ENCODE data around the gene TBC1D22A. TPM values are rescaled to one million over a fixed set of nuclear protein-coding genes. Genes with fewer than 3 reads are reported as not detected.

The TBC1D22A gene
- polyA plus RNA-seq, 1 donor from 2014 or later: 9.3 TPM

DNA sequence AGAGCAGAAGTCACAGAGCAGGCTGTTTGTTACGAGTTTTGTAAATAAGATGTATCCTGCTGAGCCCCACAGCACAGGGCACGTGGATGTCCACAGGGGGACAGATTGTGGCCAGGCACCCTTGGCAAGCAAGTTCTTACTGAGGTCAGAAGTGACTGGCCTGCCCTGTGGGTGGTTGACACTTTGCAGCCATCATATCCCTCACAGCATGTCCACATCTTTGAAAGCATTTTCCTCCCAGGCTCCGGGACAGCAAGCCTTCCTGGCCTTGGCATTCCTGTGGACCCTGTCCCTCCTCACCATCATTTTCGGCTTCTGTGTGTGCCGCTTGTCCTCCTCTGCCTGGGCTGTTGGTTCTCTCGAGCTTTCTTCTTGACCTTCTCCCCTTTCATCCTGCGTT is 189.5 kb downstream of the TBC1D22A start:
- no peak overlapping the region for H3K9ac ChIP-seq (ENCODE audit: low read length)
- H3K79me2 ChIP-seq (replicated peaks; ENCODE audit: insufficient read depth, low read length): no peaks in the 10 kb centered on the region
- H3K4me3 ChIP-seq (ENCODE audit: low read length): no peak overlapping the region
- H2AFZ ChIP-seq (ENCODE audit: low read depth, low read length): no peak overlapping the region
- H3K4me2 ChIP-seq (ENCODE audit: low read length): no peak overlapping the region
- no peaks in the 10 kb centered on the region for H3K27me3 ChIP-seq (ENCODE audit: insufficient read depth, low read depth, low read length)
- H3F3A ChIP-seq (ENCODE audit: insufficient read depth, low read length, poor library complexity, severe bottlenecking): peaks cover 7% of the 10 kb centered on the region
- no peaks in the 10 kb centered on the region for H3K36me3 ChIP-seq (ENCODE audit: insufficient read depth, low read length)
- TF ChIP-seq, protein P1, sequence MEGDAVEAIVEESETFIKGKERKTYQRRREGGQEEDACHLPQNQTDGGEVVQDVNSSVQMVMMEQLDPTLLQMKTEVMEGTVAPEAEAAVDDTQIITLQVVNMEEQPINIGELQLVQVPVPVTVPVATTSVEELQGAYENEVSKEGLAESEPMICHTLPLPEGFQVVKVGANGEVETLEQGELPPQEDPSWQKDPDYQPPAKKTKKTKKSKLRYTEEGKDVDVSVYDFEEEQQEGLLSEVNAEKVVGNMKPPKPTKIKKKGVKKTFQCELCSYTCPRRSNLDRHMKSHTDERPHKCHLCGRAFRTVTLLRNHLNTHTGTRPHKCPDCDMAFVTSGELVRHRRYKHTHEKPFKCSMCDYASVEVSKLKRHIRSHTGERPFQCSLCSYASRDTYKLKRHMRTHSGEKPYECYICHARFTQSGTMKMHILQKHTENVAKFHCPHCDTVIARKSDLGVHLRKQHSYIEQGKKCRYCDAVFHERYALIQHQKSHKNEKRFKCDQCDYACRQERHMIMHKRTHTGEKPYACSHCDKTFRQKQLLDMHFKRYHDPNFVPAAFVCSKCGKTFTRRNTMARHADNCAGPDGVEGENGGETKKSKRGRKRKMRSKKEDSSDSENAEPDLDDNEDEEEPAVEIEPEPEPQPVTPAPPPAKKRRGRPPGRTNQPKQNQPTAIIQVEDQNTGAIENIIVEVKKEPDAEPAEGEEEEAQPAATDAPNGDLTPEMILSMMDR (IDR thresholded peaks at IDR 0.05; ENCODE audit: poor library complexity, severe bottlenecking): no peak
- TF ChIP-seq TAF1 (IDR thresholded peaks at IDR 0.05; ENCODE audit: low read depth): no peak
- H3K9me2 ChIP-seq (ENCODE audit: insufficient read depth, low read length): no peaks in the 10 kb centered on the region
- H3K9me3 ChIP-seq (ENCODE audit: low read length): no peaks in the 10 kb centered on the region
- H4K20me1 ChIP-seq (ENCODE audit: insufficient read depth): no peaks in the 10 kb centered on the region
- no peak overlapping the region for H3K27ac ChIP-seq (ENCODE audit: low read length)

DNA sequence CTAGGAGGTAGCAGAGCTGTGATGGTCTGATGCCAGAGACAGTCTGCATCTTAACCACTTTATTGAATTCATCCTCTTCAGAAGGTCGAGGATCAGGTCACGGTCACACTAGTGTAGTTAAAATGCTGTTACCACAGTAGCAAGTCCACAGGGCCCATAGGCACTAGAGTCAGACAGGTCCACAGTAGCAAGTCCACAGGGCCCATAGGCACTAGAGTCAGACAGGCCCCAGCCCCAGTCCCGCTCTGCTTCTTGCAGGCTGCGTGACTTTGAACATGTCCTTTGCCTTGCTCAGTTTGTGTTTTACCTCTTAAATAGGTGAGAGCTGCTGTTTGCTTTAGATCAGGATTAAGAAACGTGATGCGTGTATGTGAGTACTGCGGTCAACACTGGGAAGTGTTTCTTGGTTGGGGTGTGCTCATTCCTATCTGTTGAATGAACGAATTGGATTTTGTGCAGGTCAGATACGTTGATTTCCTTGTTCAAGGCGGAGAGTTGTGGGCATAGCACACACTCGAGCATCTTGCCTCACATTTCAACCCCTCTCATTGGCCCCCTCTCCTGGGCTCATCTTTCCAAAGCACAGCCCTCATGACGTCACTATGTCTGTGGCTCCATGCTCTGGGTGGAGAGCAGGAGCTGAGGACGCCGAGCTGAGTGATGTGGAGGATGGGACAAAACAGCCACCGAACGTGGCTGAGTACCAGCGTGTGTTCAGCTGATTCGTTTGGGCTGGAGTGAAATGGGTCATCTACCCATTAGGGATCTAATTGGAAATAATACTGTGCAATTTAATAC is 191.7 kb downstream of the TBC1D22A start:
- H3K36me3 ChIP-seq (ENCODE audit: insufficient read depth, low read length): no peaks in the 10 kb centered on the region
- H3K4me3 ChIP-seq (ENCODE audit: low read length): no peak overlapping the region
- H4K20me1 ChIP-seq (ENCODE audit: insufficient read depth): no peaks in the 10 kb centered on the region
- H3K9ac ChIP-seq (ENCODE audit: low read length): no peak overlapping the region
- TF ChIP-seq RAD21 (conservative IDR thresholded peaks at IDR 0.05): no peak
- no peak for TF ChIP-seq EZH2 (IDR thresholded peaks at IDR 0.05; ENCODE audit: borderline replicate concordance, insufficient read depth, low read length, poor library complexity, severe bottlenecking)
- TF ChIP-seq POLR2AphosphoS5 (IDR thresholded peaks at IDR 0.05): no peak
- TF ChIP-seq MXI1 (conservative IDR thresholded peaks at IDR 0.05; ENCODE audit: poor library complexity, severe bottlenecking): no peak
- TF ChIP-seq SMC3 (conservative IDR thresholded peaks at IDR 0.05; ENCODE audit: poor library complexity): no peak
- no peak for TF ChIP-seq TAF1 (IDR thresholded peaks at IDR 0.05; ENCODE audit: low read depth)
- TF ChIP-seq EP300 (conservative IDR thresholded peaks at IDR 0.05; ENCODE audit: poor library complexity, severe bottlenecking): no peak
- TF ChIP-seq, protein P1 (IDR thresholded peaks at IDR 0.05; ENCODE audit: poor library complexity, severe bottlenecking): no peak
- TF ChIP-seq, protein P2, sequence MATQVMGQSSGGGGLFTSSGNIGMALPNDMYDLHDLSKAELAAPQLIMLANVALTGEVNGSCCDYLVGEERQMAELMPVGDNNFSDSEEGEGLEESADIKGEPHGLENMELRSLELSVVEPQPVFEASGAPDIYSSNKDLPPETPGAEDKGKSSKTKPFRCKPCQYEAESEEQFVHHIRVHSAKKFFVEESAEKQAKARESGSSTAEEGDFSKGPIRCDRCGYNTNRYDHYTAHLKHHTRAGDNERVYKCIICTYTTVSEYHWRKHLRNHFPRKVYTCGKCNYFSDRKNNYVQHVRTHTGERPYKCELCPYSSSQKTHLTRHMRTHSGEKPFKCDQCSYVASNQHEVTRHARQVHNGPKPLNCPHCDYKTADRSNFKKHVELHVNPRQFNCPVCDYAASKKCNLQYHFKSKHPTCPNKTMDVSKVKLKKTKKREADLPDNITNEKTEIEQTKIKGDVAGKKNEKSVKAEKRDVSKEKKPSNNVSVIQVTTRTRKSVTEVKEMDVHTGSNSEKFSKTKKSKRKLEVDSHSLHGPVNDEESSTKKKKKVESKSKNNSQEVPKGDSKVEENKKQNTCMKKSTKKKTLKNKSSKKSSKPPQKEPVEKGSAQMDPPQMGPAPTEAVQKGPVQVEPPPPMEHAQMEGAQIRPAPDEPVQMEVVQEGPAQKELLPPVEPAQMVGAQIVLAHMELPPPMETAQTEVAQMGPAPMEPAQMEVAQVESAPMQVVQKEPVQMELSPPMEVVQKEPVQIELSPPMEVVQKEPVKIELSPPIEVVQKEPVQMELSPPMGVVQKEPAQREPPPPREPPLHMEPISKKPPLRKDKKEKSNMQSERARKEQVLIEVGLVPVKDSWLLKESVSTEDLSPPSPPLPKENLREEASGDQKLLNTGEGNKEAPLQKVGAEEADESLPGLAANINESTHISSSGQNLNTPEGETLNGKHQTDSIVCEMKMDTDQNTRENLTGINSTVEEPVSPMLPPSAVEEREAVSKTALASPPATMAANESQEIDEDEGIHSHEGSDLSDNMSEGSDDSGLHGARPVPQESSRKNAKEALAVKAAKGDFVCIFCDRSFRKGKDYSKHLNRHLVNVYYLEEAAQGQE (IDR thresholded peaks at IDR 0.05; ENCODE audit: borderline replicate concordance): no peak
- no peak overlapping the region for H2AFZ ChIP-seq (ENCODE audit: low read depth, low read length)
- H3K27me3 ChIP-seq (ENCODE audit: insufficient read depth, low read depth, low read length): no peaks in the 10 kb centered on the region
- no peaks in the 10 kb centered on the region for H3K9me2 ChIP-seq (ENCODE audit: insufficient read depth, low read length)
- H3K27ac ChIP-seq (ENCODE audit: low read length): peak overlapping the region; percentile 9
- H3F3A ChIP-seq (ENCODE audit: insufficient read depth, low read length, poor library complexity, severe bottlenecking): no peaks in the 10 kb centered on the region
- H3K9me3 ChIP-seq (ENCODE audit: low read length): no peaks in the 10 kb centered on the region
- no peaks in the 10 kb centered on the region for H3K79me2 ChIP-seq (replicated peaks; ENCODE audit: insufficient read depth, low read length)
- no peak overlapping the region for H3K4me2 ChIP-seq (ENCODE audit: low read length)
